ENCODE data around the gene PCDHGB5. TPM values are rescaled to one million over a fixed set of nuclear protein-coding genes. Genes with fewer than 3 reads are reported as not detected.
"Not testable (repeated sequence)": the region's sequence is repeated elsewhere in the genome, so short reads cannot be mapped to it uniquely, and the experiment has no call there.

The PCDHGB5 gene
- total RNA-seq, 1 donor from 2014 or later, result 15.0 TPM

- no peak for TF ChIP-seq POLR2A (IDR thresholded peaks at IDR 0.05)
- no peak for TF ChIP-seq CTCF (IDR thresholded peaks at IDR 0.05)
- H3K4me3 ChIP-seq, result no peak overlapping the region
Measured at GRCh38 chr5:141371572-141372475, 25.9 kb upstream of the PCDHGB5 start.

GRCh38 chr5:141373673-141374317 is 24.0 kb upstream of the PCDHGB5 start, which contains the start of gene PCDHGA6:
Gene PCDHGA6, plus strand, starts transcription at chr5:141373891. Its CDS starts 193 bp downstream, at chr5:141374084.
- no peaks in the 10 kb centered on the region for H3K4me1 ChIP-seq
- TF ChIP-seq POLR2A (IDR thresholded peaks at IDR 0.05) (no peak), POLR2AphosphoS5 (IDR thresholded peaks at IDR 0.05; ENCODE audit: insufficient read depth in 1 of 2, low read depth in 1 of 2) (peak in 1 of 2 donors; percentile 15), CTCF (IDR thresholded peaks at IDR 0.05) (peak in 1 of 3 experiments; percentile 8)
- peak within 1 kb of the TSS; percentile 1 to 26 for H3K4me3 ChIP-seq
- peaks cover 87% of the 10 kb centered on the region for H3K9me3 ChIP-seq
- no peak within 1 kb of the TSS for H3K27ac ChIP-seq
- no peaks in the 10 kb centered on the region for H3K27me3 ChIP-seq
- peaks cover 0 to 15% of the 10 kb centered on the region in 2 donors for H3K36me3 ChIP-seq
- no peak for DNase-seq (ENCODE audit: extremely low spot score in 2 of 2)
- intact Hi-C loops (cut with DNase I), result no loop called here

More at GRCh38 chr5:141371572-141372475, 25.9 kb upstream of the PCDHGB5 start:
- Histone ChIP-seq H3K36me3 (peaks cover 0 to 15% of the 10 kb centered on the region in 2 donors), H3K27ac (no peak overlapping the region), H3K27me3 (no peaks in the 10 kb centered on the region), H3K4me1 (no peaks in the 10 kb centered on the region), H3K9me3 (peaks cover 83% of the 10 kb centered on the region)
- intact Hi-C loops (cut with DNase I), result no loop called here
- no peak for DNase-seq (ENCODE audit: extremely low spot score in 2 of 2)

- no peaks in the 10 kb centered on the region for H3K27me3 ChIP-seq
- TF ChIP-seq POLR2A (IDR thresholded peaks at IDR 0.05) (no peak), CTCF (IDR thresholded peaks at IDR 0.05) (no peak), POLR2AphosphoS5 (IDR thresholded peaks at IDR 0.05; ENCODE audit: insufficient read depth in 1 of 2, low read depth in 1 of 2) (no peak)
- peaks cover 0 to 15% of the 10 kb centered on the region in 2 donors for H3K36me3 ChIP-seq
- intact Hi-C loops (cut with DNase I), result no loop called here
- no peaks in the 10 kb centered on the region for H3K4me1 ChIP-seq
- peak overlapping the region in 1 of 2 donors; percentile 1 for H3K4me3 ChIP-seq
- H3K27ac ChIP-seq, result no peak overlapping the region
- H3K9me3 ChIP-seq, result peaks cover 89% of the 10 kb centered on the region
- no peak for DNase-seq (ENCODE audit: extremely low spot score in 2 of 2)
Measured at GRCh38 chr5:141374627-141375026, 23.1 kb upstream of the PCDHGB5 start.

GRCh38 chr5:141375444-141376155 is 22.1 kb upstream of the PCDHGB5 start:
- Histone ChIP-seq H3K9me3 (peaks cover 81% of the 10 kb centered on the region), H3K36me3 (peaks cover 0 to 12% of the 10 kb centered on the region in 2 donors)
- H3K27ac ChIP-seq; H3K27me3 ChIP-seq; H3K4me1 ChIP-seq; DNase-seq (ENCODE audit: extremely low spot score in 2 of 2); H3K4me3 ChIP-seq; intact Hi-C loops (cut with DNase I): not testable (repeated sequence)
